Activated gamma-delta T cell treated with Interleukin-2 at 50 U/mL for 16 hours (primary cell): Measurements from ENCODE around the gene CCDC170.

Experiments used
- DNase-seq: peaks from one replicate; pipeline ENCODE4 v3.0.0-alpha.2; 2020

CCDC170 gene

GRCh38 chr6:151620179-151620578, 126.4 kb downstream of the CCDC170 start:
- no peak for DNase-seq

GRCh38 chr6:151624071-151624470, 130.3 kb downstream of the CCDC170 start:
- DNase-seq, result no peak

DNA sequence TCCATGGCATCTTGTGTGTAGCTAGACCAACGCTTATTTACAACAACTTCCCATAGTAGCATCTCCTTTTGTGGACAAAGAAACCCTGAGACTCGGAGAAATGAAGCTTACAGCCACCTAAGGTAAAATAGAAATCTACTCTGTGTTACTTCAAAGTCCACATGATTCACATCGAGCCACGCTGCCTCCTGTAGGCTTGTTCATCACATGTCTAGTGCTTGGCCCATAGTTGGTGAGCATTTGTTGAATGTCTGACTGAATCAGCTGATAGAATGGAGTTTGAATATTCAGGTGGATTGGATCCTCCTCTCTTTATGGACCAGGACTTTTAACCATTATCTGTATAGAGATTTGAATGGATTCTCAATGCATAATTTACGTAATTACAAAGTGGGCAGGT, 130.7 kb downstream of the CCDC170 start:
- DNase-seq, result no peak

DNA sequence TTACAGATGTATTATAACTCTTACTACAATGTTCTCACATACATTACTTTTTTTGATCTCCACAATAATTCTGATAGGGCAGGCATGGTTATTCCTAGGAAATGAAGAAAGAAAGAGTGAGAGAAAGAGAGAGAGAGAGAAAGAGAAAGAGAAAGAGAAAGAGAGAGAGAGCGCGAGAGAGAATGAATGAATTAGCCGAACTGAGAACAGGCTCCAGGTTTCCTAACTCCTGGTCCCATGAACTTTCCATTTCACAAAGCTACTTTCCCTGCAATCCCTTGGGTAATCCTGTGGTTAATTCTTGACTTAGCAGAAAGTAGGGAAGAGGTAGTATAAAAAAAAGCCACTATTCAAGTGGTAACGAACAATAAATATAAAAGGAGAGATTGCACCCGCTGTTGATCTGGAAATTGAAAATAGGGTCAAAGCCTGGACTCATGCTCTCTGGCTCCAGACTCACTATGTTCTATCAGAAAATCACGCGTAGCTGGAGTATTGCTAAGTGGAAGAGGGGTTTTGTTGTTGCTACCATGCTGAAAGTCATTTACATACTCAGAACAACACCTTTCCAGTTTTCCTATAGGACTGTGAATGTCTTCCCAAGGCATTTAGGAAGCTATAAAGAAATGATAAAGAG, 131.2 kb downstream of the CCDC170 start:
- DNase-seq, result no peak

- DNase-seq, result no peak
Measured at GRCh38 chr6:151627689-151628444, 134.1 kb downstream of the CCDC170 start.

DNA sequence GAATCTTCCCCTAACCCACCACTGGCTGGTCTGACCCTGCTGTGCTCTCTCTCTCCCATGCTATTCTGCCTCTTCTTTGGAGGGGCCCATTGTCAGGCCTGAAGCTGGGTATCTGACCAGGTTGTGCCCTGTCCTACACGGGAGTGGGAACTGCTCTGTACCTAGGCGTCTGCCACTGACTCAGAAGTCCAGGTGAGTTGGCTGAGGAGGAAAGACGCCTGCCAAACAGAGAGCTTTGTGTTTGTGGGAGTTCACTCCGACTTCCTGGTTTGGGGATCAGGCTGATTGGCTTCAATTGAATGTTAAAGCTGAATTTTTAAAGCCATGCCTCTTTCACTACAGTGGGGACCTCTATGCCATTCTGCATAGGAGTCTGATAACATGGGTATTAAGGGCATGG, 136.0 kb downstream of the CCDC170 start:
- no peak for DNase-seq

DNA sequence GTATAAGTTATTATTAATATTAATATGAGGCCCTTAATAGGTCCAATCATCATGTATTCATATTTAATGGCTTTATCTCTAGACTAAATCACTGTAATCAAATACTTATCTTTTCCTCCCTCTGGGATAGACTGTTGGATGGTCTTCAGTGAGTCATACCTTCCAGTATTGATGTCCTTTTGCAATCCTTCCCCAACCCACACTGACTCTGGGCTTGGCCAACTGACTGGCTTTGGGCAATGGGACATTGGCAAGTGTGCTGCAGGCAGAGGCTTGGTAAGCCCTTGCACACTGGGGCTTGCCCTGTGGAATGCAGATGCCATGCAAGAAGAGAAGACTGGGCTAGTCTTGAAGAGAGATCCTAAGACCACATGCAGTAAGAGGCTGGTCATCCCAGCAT, 136.6 kb downstream of the CCDC170 start:
- no peak for DNase-seq

DNA sequence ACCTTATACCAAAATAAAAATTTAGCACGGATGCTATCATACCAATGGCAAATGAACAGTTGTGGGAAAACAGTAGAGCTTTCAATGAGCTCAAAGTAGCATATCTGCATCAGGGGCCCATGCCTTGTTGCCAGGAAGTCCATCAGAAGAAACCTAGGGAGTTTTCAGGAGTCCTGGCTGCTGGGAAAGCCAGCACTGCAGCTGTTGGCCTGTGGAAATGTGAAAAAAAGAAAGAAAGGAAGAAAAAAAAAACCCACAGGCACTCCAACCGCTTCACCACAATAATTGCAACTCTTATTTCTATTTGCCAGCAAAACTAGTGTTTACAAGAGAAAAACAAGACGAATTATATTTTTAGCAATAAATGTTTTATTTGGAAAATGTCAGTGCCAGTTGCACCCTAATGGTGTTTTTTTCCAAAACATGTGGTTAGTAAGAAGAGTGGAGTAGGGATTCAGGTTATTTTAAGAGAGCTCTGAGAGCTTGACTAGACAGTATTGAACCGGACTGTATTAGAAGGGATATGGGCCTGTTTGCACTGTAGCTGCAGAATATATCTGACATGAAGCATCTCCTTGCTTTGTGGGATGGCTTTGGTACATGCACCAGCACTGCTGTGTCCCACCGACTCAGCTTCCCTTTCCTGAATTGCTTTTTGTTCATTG, 137.3 kb downstream of the CCDC170 start:
- DNase-seq, result no peak

- no peak for DNase-seq
Measured at GRCh38 chr6:151632415-151632987, 138.7 kb downstream of the CCDC170 start.

- no peak for DNase-seq
Measured at GRCh38 chr6:151633526-151634335, 139.9 kb downstream of the CCDC170 start.

DNA sequence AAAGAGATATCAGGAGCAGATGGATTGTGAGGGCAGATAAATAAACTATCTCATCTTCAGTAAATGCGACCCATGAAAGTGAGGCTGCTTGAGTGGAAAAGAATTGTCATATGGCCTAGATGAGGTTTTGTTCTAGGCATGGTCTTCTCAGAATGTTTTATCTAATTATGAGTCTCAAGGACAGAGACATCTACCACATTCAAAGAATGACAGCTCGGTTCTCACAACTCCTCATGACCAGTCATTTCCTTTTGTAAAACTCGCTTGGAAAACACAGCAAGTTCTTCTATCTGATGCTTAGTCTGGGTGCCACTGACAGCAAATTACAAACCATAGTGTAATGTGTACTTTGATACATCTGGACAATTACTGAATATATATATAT, 140.5 kb downstream of the CCDC170 start:
- no peak for DNase-seq

DNA sequence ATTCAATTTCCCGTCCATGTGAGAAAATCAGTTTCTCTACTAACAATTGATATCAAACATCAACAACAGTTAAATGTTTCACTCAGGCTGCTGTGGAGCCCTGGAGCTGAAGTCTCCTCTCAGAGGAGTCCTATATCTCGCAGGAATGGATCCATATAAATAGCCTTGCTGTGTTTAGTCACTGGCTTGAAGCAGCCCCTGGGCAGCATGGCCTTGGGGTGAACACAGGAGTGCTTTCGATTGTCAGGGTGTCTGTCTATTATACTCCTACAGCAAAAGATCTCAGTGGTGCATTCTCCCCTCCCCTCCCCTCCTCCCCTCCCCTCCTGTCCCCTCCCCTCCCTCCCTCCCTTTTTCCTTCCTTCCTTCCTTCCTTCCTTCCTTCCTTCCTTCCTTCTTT, 141.9 kb downstream of the CCDC170 start:
- DNase-seq, result no peak

DNA sequence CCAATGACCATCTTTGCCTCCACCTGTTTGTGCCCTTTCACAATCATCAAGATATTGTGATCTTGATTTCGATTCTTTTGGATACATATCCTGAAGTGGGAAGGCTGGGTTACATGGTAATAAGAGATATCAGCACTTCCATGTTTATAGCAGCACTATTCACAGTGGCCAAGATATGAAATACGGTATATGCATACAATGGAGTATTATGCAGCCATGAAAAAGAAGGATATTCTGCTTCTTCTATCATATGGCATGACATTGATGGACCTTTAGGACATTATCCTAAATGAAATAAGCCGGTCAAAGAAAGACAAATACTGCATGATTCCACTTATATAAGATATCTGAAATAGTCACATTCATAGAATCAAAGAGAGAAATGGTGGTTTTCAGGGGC, 144.0 kb downstream of the CCDC170 start:
- DNase-seq, result no peak

DNA sequence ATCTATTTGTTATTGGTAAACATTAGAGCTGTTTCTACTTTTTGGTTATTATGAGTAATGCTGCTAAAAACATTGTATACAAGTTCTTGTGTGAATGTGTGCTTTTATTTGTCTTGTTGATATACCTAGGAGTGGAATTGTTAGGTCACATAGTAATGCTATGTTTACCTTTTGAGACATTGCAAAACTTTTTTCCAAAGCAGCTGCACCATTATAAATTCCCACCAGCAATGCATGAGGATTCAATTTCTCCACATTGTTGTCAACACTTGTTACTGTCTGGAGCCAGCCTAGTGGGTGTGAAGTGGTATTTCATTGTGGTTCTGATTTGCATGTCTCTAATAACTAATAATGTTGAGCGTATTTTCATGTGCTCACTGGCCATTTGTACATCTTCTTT, 145.9 kb downstream of the CCDC170 start:
- no peak for DNase-seq

GRCh38 chr6:151641028-151641427, 147.2 kb downstream of the CCDC170 start:
- DNase-seq, result no peak

GRCh38 chr6:151647976-151648639, 154.3 kb downstream of the CCDC170 start:
- no peak for DNase-seq

DNA sequence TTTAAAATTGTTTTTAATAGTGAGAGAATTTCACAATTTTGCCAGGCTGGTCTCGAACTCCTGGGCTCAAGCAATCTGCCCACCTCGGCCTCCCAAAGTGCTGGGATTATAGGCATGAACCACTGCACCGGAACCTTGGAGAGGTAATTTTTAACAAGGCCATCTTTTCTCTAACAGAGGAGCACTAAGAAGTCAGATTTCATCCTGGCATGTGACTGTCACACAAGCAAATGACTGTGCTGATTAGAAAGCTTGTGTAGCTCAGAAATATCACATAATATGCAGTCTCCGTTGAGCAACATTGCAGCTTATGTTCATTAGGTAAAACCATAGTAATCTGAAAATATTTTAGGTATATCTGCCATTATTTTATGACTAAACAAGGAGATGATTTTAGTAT, 156.0 kb downstream of the CCDC170 start:
- DNase-seq, result no peak

DNA sequence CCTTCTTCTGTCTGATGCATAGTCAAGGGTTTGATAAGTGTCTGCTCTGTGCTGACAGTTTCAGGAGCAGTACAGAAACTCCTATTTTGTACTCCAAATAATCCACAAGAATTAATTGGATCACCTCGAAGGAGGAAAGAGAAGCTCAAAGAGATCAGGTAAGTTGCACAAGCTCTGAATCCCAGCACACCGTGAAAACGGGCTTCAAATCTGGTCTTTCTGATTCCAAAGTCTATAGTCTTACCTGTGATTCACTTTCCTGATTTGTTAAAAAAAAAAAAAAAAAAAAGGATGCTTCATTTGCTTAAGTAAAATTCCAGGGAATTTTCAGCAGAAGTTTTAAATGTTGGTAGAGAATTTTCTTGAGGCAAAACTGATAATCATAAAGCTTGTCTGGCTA, 157.8 kb downstream of the CCDC170 start:
- no peak for DNase-seq

DNA sequence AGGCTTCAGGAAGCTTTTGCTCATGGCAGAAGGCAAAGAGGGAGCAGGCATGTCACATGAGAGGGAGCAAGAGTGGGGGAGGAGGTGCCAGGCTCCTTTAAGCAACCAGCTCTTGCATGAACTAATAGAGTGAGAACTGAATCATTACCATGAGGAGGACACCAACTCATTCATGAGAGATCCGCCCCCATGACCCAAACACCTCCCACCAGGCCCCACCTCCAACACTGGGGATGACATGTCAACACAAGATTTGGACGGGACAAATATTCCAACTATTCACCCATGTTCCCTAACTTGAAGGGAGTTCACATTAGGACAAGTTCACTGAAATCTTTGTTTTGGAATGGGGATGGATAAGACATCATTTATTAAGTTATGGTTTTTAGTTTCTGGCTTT, 158.5 kb downstream of the CCDC170 start:
- DNase-seq, result no peak

DNA sequence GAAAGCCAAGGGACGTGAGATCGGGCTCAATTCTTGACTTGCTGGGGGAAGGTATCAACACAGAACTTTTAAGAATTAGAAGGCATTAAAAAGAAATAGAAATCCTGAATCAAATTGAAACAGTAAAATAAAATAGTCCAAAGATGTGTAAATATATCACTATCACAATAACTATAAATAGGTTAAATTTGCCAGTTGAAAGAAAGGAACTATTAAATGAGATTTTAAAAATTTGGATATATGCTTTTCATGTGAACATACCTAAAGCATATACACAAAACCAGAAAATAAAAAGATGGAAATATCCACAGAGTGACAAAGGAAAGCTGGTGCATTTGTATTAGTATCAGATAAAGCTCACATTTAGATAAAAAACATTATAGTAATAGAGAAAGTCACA, 161.3 kb downstream of the CCDC170 start:
- DNase-seq, result no peak

DNA sequence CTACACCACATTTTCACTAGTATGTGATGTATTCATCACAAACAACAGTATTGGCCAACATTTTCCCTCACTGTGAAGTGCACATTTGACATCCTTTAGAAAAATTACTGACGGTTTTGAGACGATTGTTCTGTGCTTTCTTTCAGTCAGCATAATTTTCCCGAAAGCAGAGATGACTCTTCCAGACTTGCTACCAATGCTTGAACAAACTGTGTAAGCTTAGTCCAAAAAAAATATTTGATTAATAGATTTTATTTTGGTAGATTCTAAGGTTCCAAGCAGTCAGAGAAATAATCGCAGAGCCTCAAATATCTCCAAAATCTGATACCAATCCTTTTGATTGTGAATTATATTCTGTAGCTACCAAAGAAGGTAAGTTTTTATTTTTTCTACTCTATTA, 162.6 kb downstream of the CCDC170 start:
- no peak for DNase-seq

GRCh38 chr6:151658091-151658490, 164.3 kb downstream of the CCDC170 start:
- DNase-seq, result no peak

DNA sequence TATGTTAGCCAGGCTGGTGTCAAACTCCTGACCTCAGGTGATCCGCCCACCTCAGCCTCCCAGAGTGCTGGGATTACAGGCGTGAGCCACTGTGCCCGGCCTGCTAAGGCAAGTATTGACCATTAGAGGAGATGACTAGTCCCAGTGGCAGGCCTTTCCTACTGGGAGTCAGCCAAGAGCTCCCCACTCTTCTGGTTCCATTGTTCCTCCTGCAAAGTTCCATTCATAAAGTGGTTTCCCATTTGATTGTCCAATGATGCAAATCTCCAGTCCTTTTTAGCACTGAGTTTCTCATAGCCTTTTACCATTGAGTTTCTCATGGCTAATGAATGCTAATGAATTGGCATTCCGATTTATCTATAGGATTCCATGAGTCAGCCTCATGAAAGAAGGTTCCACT, 165.4 kb downstream of the CCDC170 start:
- no peak for DNase-seq
